GM18858 (cell line): ENCODE measurements around the gene DSCAML1.

Source experiments
- ATAC-seq: cut with Tn5 transposase; IDR thresholded peaks from one replicate; pipeline ENCODE4 v1.9.1; 2021; ENCODE audit not compliant: unreplicated experiment

Gene DSCAML1

DNA sequence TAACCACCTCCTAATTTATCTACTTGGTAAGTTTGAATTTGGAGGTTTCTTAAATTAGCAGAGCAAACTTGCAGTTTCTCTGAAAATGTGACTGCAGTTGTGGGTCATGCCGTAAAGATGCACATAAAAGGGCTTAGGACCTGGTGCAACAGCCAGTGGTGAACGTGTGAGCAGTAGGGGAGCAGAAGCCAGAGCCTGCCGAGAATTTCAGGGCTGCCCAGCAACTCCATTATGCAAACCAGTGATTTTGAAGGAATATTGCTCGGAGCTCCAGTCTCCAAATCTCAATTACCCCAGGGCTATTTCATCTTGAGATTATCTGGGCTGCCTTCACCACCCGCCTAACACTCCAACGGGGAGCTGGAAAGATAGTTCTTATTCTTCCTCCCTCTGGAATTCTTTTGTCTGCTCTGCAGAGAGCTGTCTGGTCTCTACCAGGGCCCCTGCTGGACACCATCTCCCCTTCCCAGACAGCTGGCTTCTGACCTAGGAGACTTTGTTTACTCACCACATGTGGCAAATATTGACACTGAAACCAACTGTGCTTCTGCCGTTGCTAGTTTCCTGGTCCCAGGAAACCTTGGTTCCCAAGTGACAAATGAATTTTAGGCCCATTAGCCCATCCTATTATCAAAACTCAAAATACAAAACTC is 93.9 kb downstream of the DSCAML1 start:
- ATAC-seq = no peak

DNA sequence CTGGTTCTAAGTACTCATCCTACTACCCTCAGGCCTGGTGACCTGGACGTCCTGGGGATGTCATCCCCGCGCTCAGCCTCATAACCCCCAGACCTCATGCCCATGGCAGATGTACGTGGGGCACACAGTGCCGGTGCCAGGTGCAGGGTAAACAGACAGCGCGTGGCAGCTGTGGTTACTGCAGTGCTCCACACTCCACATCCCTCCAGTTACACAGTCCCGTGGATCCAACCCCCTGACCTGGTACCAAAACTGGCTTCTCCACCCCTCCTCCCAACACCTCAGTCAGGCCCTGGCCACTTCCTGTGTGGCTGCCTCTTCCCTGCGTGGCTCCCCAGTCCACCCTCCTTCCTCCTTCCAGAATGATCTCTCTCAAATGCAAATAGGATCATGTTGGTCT is 95.2 kb downstream of the DSCAML1 start:
- no peak for ATAC-seq

DNA sequence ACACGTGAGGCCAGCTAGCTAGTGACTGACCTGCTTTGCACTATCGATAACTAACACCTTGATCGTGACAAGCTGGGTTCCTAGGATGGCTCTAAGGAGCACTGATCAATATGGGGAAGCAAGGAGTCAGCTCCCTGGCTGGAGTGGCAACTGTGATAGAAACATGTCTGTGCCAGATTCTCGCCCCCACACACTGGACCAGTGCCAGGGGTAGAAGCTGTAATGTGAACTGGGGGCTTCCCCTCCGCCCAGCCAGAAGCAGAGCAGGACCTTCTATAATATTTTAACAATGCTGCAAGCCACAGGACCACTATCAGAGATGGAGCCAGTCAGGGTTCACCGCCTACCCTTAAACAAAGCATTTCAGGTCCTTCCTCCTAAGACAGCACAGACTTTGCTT is 96.5 kb downstream of the DSCAML1 start:
- ATAC-seq = no peak

DNA sequence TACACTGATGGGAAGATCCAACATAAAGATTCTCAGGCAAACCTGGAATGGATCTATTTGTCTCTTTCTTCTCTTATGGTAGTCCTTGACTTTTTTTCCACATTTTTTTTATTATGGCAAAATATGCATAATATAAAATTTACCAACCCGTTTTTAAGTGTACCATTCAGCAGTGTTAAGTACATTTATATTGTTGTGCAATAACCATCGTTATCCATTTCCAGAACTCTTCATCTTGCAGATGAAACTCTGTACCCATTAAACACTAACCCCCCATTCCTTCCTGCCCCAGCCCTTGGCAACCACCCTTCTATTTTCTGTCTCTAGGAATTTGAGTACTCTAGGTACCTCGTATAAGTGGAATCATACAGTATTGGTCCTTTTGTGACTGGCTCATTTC is 99.7 kb downstream of the DSCAML1 start:
- ATAC-seq = no peak

DNA sequence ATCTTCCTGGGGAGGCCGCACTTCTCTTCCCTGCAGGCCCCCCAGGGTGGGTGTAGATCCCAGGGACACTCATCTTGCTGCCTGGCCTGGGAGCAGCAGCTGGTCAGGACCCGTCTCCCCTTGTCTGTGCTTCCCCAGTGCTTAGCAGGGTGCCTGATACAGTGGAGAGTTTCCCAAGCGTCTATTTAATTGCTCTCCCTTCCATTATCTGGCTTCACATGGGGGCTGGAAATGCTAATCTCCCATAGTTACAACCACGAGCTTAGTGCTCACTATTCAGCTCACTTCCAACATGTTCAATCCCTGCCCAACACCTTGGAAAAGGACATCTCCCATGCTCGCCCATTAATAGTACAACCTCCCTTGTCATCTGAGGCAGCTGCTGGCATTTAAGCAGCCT is 100.5 kb downstream of the DSCAML1 start:
- ATAC-seq = no peak

DNA sequence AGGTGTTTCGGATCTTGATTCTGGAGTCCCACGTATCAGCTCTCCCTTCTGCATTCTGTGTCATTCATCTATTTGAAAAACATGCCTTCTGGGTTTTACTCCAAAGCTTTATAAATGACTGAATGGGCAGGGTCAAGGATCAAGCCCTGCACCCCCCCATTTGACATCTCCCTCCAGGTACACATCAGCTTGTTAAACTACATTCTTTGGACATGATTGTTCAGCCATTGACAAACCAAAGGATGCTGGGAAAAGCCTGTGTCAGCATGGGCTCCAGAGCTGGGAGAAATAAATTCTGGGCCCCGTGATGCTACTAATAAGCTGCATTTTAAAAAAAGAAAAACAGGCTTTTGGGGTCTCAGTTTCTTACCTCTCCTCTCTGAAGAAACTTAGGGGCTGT is 103.7 kb downstream of the DSCAML1 start:
- ATAC-seq = no peak

DNA sequence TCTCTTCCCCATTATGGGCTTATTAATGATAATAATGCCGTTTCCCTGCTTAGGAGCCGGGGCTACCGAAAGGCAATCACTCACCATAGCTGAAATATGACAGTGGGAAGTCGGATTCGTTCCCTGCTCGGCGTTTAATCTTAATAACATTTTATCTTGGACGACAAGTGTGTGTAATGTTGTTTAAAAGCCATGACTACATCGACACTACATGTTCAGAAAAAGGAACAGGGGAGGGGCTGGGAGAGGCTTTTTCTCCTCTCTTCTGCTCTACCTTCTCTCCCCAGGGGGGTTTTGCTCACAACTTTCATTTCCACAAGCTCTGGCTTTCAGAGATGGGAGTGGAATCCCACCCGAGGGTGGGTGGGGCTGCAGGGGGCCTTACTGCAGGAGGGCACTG is 105.5 kb downstream of the DSCAML1 start:
- no peak for ATAC-seq

DNA sequence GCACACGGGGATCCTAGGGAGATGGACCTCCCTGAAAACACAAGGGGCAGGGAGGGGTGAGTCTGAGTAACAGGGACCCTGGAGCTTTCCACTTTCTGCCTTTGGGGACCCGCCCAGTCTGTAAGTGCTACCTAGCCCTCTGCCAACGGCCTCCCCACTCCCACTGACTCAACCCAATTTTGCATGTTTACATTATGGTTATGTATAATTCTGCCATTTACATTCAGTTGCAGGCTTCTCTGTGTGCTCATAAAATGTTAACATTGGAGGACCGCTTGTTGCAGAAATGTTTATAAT is 105.8 kb downstream of the DSCAML1 start:
- ATAC-seq = no peak

DNA sequence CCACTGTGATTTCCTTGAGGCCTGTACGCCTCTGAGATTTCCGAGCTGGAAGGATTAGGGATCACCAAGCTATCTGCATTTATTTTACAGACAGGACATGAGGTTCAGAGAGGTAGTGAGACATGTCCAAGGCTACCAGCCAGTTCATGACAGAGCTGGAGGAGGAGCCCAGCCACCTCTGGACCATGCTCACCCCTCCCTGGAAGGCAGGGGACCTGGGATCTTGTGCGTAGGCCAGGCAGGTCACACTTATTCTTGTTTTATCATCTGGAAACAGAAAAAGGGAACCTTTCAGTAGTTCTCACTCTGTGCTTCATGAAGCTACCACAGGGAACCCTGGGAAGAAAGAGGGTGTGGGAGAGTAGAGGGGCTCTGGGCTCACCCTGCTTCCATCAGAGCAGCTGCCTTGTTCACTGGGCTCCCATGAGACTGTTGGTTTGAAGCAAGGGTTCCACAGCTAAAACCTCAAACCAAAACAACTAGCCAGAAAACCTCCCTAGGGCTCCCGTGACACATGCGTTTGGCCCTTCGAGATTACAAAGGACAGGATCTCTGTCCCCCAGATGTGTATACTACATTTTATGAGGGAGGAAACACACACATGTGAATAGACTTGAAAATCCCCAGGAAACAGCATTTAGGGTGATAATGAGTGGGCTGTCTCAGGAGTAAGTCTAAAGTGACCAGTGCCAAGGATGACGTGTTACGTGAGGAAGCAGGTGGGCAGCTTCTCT is 106.4 kb downstream of the DSCAML1 start:
- ATAC-seq = no peak

DNA sequence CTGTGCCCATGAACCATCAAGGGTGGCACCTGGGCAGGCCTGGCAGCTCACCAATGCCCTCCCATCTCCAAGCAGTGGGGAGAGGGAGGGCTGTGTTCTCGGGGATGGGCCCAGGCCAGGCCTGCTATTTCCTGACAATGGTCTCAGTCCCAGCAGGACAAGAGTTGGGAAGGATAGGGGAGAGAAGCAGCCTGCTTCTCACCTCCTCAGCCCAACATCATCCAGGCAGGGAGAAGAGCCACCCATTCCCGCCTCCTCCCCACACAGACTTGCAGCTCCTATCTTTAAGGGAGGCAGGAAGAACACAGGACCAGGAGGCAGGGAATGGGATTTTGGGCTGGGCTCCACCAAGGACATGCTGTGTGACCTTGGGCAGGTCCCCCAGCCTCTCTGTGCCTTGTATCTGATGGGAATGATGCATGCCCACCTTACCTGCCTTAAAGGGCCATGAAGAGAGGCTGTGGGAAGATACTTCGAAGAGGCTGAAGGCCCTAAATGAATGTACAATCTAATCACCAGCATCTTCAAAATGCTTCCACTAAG is 108.7 kb downstream of the DSCAML1 start:
- ATAC-seq = no peak

DNA sequence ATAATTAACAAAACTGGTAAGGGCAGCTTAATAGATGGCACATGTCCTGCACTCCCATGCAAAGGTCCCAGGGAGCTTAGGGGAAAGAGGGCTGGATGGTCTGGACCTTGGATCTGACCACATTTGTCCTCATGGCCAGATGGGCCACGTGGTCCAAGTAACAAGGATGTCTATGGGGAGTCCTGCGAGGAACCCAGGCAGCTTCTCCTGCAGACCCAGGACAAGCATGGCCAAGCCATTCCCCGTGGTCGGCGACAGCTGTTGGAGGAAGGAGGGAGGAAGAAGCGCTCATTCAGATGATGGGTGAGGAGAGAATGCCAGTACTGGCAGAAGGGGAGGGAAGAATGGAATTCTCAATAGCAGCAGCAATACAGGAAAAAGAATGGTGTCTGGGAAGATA is 109.2 kb downstream of the DSCAML1 start:
- no peak for ATAC-seq

DNA sequence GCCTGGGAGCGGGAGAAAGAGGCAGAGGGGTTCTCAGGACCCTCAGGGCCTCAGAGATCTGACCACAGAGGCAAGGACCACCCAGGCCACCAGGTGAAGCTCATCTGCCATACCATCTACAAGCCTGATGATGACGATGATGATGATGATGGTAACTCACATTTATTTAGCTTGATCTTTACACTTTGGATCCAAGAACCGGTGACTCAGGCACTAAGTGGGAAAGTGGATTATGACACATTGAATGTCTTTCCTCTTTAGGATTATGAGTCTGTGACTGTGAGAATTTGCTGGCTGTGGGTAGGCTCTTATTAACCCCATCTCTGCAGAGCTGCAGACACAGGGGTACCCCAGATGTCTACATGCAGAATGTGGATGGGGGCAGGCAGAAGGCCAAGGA is 110.3 kb downstream of the DSCAML1 start:
- ATAC-seq = no peak

DNA sequence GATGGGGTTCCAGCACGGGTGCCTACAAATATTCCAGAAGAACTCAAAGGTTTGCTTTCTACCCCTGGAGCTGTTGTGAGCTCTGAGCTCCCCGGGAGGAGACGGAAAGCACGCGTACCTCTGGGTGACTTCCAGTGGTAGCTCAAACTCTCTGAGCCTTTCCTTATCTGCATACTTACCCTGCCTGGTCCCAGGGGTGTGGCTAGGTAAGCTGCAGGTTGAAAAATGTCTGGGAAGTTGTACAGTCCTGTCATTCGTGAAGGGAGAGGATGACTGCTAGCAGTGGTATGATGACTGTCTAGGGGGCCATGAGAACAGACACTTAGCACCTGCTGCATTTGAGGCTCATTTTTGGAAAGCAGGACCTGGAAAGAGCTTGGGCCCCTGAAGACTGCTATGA is 111.5 kb downstream of the DSCAML1 start:
- ATAC-seq = no peak

DNA sequence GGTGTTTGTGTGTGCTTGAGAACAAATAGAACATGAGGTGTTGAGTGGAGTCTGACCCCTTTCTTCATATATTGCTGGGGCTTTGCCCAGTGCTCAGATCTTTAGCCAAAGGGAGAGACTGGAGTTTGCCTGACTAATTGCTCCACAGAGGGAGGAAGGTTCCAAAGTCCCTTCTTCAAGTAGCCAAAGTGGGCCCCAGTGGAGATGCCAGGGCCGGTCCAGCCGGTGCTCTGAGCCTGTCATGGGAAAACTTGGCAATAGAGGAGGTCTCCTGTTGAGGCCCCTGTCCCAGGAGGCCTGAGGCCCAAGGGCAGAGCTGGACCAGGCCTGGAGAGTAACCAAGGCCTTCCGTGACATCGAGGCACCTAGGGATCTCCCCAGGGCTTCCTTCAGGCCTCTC is 112.3 kb downstream of the DSCAML1 start:
- ATAC-seq = no peak

DNA sequence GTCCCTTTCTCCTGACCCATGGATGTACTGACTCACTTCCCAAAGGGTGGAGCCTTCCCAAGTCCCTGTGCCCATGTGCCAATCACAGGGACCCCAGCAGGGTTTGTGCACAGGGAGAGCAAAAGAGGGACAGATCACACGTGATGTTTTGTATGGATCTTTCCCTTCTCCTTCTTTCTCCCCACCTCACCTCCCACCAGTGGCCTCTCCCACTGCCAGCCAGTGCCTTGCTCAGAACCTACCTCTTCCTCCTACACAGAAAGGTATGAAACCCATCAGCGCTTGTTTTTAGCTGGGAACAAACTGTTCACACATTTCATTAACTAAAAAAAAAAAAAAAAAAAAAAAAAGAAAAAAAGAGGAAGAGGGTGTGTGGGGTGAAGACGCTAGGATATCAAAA is 112.9 kb downstream of the DSCAML1 start:
- no peak for ATAC-seq

DNA sequence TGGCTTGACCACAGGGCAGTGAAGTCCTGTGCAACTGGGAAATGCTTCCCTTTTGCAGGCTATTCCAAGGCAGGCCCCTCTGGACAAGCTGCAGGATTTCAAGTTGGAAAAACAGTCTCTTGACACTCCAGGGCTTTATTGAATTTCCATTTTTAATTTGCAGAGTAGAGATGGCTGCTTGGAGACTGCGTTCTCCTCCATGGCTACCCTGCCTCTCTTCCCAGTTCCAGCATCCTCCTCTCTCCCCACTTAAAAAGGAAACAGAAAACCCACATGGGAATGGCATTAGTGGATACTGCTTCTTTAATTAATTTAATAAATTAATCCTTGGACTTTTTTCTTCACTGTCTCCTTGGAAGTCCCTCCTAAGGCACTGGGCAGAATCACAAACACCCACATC is 115.6 kb downstream of the DSCAML1 start:
- no peak for ATAC-seq

DNA sequence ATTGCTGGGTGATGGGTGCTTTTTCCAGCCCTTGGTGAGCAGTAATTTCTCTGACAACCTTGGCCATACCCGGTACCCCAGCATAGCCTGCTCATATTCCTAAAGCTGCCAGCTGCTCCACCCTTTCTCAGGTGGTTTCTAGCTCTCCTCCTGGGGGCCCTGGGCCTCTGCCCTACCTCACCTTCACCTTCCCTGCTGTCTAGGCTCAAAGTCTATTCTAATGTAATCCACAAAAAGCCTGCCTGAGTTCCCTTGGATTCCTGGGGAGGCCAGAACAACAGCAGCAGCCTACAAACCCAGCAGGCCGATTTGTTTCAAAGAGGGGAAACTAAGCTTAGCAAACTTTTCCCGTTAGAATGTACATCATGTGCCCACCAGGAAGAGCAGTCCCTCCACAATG is 117.6 kb downstream of the DSCAML1 start:
- no peak for ATAC-seq

DNA sequence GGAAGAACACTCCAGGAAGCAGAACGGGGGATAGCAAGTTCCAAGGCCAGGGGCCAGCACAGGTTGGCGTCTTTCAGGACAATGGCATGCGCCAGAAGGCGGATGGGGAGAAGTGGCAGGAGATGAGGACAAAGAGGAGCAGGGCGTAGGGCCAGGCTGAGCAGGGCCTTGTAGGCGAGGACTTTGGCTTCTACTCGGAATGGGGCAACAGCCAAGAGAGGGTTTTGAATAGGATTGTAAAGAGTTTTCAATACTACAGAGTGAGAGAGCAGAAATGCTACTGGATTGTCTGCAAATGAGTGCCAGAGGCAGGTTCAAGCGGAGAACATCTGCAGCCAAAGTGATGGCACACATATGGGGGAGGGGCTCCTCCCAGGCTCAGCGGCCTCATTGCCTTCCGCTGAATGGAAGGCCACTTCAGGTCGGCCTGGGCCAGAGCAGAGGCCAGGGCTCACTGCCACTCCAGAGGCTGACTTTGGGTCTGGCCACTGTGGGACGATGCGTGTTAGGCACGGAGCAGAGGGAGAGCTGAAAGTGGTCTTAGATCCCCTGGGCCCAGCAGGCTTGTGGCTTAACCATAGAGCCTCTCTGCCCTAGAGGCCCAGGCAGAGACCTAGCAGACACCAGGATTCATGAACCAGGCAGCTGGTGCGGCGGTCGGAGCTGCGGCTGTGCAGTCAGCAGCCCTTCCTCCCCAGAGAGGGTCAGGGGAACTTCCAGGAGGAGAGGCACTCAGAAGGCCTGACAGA is 118.2 kb downstream of the DSCAML1 start:
- no peak for ATAC-seq

DNA sequence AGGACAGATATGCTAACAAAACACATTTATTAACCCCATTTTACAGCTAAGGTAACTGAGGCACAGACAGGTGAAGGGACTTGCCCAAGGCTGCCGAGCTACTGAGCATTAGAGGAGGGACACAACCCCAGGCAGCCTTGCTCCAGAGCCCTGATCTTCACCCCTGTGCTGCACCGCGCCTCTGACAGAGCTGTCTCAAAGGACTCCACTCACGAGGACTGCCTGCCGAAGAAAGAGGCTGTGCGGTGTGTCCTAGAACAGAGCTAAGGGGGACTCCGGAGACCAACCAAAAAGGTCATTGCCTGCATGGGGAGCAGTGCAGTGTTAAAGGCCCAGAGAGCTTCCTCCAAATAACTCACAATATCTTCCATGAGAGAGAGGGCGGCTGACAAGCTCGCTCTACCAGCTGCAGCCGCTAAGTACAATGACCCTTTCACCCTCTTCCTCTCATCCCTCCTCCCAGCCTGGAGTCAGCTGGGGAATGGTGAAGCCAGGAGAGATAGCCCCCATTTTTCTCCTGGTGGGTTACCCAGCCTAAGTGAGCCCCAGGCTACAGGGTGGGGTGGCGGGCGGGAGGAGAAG is 119.2 kb downstream of the DSCAML1 start:
- no peak for ATAC-seq

DNA sequence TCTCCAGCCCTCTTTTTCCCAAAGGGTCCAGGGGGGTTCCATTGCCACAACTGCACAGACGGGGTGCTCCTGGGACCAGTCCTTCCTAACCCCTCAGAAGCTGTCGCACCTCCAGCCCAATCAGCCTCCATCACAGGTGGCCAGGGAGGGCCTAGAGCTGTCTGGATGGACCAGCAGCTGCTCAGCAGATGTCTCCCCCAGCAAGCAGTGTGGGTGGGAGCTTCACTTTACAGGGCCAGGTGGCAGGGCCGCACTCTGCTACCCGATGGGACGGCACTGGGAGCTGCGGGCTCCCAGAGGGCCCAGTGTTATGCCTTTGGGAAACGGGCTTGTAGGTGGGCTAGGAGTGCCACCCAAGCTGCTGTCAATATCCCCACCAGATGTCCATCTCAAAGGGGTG is 120.5 kb downstream of the DSCAML1 start:
- no peak for ATAC-seq

DNA sequence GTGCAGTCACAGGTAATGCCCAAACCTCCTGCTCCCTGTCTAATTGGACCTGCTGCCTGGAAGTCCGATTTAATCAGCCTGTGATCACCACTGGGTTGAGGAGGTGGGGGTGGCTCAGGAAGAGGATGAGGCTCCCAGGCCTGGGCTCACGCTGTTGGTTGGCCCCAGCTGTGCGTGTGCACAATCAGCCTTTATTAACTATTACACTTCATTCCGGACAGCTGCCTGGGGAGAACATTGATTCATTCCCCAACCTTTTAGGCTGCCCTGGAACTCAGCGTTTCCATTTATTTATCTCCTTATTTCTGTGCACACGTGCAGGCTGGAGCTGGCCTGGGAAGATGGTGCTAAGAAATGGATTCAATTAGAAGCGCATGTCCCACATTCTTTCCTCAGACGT is 123.4 kb downstream of the DSCAML1 start:
- ATAC-seq = no peak

DNA sequence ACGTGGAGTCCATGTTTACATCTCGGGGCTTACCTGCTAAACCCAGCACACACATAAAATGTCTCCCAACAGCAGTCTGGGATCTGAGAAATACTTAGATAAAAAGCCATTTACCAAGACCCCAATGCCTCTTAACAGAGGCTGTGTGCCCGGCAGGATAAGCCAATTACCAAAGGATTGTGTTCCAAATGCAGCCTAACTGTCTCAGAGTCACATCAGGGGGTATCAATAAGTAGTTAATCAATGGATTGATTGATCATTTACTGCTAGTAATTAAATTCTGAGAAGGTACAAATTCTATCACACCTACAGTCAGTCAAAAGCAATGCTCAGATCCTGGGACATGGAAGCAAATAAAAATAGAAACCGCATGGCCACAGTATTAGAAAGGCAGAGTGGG is 125.6 kb downstream of the DSCAML1 start:
- ATAC-seq = no peak
